HuH-7.5 (cell line): Measurements from ENCODE around the gene NDUFC1.
A peak's percentile ranks its signal among the peaks of the same experiment; 100 is the strongest.
"Not testable (repeated sequence)": the region's sequence is repeated elsewhere in the genome, so short reads cannot be mapped to it uniquely, and the experiment has no call there.

Experiments
- DNase-seq: peaks from one replicate; pipeline ENCODE4 v3.0.0; 2011; ENCODE audit warnings: low spot score

NDUFC1 gene

DNA sequence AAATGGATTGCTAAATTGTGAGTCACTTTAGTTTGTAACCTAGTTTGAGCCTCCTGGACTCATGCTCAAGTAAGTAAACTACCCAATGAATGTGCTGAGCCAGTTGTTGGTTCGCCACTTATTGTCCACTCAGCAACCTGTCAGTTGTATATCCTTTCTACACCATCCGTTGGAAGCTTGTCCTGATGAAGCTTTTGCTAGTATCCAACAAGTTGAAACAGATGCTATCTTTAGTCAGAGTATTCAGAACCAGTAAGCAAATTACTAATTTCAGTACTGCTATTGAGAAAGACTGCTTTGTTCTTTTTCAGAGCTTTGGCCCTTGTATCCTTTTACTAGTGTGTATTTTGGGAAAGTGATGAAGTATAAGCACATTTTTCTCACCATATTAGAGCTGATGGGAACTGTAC, 5.3 kb downstream of the NDUFC1 start:
- no peak for DNase-seq

DNA sequence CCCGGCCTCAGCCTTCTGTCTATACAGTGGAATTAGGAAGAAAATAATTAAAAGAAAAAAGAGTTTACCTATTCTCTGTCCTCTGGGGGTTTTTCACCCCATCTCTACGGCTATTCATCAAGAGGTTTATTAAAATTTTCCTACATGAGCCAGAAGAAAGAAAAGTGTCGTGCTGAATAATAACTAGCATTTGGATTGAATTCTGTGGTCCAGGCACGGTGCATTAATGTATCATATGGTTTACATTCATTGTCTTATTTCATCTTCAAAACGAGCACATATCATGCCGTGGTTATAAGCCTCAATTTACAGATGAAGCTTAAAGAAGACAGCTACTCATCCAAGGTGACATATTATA, 6.4 kb downstream of the NDUFC1 start:
- DNase-seq = no peak

DNA sequence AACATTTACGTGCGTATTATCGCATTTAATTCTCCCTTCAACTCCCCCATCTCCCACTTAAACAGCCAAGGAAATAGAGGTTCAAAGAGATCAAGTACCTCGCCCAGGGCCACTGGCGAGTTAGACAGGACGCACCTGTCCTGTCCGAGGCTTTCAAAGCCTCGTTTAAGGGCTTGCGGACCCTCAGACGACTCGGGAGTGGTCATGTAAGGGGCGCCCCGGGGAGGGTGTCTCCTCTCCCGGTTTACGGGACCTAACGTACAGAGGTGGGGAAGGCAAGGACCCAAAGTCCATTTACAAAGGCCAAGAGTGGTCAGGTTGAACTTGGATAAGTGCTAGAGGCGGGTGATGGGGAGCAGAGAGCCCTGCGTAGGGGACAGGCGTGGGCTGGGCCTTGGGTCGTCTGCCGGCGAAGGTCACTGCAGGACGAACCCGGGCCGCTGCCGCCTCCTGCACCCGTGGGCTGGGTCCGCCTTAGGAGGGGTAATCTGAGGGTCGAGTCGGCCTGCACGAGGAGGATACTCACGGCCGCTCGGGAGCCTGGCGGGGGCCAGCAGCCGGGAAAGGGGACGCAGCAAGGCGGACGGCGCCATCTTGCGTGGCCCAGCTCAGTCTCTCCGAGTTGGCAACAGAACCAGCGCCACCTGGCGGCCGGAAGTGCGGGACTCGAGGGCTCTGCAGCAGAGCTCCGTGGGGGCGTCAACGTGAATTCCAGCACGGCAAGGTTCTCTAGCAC, 6.9 kb downstream of the NDUFC1 start:
- DNase-seq = peak; percentile 76

DNA sequence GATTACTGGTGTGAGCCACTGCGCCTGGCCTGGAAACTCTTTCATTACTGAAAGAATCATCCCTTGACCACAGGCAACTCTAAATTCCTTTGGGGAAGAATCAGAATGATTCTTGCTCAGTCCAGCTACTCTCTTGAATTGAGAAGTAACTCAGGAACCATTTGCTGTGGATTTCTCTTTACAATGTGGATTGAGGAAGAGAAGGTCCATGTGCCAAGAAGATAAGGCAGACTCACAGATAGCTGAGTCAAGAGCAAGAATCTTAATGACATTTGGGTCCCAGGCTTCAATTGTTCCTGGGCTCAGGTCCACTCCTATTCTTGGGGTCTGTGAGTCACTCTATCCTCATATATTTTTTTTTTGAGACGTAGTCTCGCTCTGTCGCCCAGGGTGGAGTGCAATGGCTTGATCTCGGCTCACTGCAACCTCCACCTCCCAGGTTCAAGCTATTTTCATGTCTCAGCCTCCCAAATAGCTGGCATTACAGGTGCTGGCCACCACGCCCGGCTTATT, 16.0 kb downstream of the NDUFC1 start:
- DNase-seq = no peak

DNA sequence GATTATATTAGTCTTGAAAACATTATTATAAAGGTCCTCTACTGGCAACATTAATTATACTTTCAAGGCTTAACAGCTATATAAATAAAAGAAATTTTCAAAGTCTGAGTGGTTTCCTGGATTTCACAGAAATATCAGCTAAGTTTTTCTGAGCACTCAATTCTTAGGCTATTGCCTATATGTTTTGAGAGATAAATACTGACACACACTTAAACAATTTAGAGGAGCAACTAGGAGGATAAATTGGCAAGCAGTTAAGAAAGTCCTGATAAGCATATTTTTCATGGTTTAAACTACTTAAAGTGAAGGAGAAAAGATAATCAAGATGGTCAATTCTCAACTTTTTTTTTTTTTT, 19.6 kb downstream of the NDUFC1 start:
- DNase-seq = no peak

DNA sequence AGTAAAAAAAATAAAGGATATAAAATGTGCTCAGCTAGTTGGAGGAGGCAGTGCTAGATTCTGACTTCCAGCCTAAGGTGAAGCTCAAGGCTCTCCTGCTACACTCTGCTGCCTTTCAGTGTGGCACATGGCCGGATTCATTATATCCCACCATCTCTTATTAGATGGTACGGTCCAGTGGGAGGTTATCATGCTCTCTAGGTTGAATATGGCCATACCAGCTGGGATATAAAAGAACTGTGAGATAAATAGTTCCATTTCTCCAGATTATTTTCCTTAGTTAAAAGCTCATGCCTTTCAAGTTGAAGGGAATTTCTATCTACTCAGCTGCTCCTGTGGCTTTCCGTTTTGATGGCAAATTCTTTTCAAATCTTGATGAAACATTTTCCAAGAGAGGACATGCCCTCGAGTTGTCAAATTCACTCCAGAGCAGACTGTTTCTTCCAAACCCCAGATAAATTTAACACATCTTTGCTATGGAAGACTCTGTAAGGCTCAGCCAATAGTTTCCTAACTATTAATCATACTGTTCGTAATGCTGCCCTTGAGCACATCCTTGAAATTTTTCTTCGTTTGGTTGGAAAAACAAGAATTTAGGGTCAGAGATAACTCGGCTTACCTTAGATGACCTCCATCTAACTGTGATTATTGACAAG, 20.1 kb downstream of the NDUFC1 start:
- no peak for DNase-seq

DNA sequence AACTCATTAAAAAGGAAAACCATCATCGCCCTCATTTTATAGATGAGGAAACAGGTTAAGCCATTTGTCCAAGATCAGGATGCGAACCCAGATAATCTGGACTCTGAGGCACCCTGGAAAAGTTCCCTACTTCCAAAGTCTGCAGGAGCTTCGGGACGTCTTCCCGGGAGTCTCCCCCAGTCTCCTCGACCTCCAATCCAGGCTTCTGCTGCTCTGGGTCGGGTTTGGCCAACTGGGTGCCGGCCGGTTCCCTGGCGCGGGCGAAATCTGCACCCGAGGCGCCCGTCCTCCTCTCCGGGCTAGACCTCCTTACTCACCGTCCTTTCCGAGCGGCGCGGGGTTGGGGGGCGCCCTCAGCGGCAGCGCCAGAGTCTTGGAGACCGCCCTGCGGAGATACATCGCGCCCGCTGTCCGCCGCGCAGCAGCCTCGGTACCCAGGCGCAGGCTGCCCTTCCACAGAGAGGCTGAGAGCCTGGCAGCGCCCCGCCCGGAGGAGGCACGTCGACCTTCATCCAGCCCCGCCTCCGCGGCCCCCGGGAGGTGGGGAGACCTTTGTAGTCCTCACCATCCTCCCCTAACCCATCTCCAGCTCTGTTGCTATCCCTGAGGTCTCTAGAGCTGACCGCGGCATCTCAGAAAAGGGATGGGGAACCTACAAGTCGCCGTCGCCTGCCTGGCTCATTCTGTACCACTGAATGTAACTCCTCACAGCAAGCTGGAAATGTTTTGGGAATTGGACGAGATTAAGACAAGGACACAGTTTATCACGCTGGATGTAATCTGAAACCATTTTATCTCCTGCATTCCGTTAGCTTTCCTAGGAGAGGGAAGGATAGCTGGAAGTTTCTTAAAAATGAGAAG, 22.3 kb downstream of the NDUFC1 start, which contains the start of gene MGARP:
Gene MGARP (minus strand): TSS at position 466 of the 861 bp plus-strand sequence. CDS start 67 bp downstream, at position 399.
- DNase-seq = no peak

DNA sequence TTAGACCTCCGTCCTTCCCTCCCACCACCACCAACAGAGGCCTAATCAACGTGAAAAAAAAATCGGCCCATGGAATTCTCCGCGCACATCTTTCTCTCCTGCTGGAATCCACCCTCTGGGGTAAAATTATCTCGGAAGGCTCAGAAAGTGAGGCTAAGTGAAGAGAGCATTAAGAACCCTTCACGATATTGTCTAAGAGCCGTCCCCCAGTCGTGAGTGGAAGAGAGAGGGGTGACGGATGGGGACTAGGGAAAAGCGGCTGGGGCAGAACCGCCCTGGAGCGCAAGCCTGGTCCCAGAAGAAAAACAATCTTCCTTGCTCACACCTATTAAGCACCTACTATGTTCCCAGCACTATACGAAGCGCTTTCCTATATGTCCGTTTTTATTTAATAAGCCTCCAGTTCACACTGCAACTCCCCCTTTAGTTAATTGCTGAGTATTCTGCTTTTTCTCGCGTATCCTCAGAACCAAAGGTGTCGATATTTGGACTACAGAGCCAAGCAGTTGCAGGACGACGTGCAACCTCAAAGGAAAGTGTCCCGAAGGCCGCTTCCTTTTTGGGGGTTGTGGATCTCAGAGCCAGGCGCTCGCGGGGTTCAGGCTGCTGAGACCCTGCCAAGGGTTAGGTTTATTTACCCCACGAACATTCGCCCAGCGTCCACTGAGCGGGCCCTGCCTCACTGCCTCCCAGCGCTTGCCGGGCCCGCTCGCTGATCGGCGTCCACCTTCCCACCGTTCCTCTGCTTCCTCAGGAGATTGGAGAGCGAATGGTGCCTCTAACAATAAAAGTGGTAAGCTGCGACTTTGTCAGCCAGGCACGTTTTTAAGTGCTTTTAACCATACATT, 23.1 kb downstream of the NDUFC1 start:
- DNase-seq = peak; percentile 21

DNA sequence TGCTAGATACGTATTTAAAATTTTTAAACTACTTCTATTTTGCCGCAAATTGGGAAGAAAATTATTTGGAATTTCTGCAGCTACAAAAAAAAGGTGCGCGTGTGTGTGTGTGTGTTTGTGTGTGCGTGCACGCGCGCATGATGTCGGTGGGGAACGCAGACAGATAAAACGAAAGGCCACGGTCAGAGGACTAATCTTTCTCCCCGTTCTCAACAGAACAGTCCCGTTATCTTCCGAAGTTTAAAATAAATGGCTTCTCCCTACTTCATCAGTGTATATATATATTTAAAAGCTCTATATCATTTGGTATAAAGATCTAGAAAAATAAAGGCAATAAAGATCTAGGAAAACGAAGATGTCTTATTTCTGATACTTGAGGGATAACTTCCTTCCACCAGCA, 23.8 kb downstream of the NDUFC1 start:
- no peak for DNase-seq

DNA sequence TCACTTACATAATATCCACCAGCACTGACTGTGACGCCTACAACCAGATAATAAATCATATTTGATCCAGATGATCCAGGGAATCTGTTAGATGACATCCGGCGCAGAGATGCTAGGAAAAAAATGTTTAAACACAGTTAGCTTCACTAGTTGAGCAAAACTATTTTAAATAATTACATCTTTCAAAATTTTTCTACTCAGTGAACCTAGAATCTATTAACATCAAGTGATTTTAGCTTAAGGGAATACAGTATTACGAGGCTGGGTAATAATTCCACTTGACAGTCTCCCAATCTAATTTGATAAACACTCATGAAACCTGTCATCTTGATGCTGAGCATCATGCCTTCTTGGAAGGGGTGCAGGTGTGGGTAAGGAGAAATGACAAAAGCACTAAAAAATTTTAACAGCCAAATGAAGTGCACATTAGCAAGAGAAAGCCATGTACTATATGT, 27.0 kb downstream of the NDUFC1 start:
- DNase-seq = no peak

DNA sequence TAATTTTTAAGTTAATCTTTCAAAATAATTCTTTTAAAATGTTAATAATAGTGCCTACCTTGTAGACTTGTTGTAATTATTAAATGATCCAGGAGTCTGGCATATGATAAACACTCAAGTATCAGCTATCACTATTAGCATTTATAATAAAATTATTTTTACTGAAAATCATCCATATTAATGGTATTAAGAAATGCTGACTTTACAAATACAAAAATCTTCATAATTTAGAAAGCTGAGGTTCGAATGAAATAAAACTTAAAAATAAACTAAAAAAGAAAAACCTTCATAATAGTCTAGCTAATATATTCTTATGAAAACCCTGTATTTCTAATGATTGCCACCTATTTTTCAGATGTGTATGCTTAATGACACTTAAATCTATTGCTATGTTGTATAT, 27.5 kb downstream of the NDUFC1 start:
- DNase-seq = no peak

DNA sequence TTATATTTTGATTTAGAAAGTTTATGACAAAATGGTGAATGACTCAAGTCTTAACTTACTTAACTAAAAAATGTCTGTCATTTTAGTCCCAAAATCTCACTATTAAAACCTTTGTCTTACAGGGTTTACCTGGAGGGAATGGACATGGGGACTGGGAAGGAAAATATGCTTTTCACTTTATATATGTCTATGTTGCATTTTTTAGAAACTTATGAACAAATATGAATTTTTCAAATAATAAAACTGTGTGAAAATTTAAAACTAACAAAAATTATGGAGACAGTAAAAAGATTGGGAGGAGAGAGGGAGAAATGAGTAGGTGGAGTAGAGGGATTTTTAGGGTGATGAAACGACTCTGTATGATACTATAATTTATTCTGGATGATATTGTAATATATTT, 28.4 kb downstream of the NDUFC1 start:
- DNase-seq = no peak

DNA sequence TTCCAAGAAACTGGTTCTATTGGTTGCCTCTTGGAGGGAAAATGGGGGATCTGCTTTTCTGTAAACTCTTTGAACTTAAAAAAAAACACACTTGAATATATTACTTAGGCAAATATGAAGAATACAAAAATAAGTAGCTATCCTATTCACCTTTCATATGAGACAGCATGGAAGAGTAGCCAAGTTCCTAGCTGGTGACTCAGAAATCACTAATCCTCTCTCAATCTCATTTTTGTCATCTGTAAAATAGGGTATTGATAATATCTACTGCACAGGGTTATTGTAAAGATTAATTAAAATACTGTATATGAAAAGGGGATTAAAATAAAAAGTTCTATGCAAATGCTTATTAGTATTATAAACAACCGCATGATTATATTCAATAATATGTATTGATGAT, 35.0 kb downstream of the NDUFC1 start:
- DNase-seq = no peak

DNA sequence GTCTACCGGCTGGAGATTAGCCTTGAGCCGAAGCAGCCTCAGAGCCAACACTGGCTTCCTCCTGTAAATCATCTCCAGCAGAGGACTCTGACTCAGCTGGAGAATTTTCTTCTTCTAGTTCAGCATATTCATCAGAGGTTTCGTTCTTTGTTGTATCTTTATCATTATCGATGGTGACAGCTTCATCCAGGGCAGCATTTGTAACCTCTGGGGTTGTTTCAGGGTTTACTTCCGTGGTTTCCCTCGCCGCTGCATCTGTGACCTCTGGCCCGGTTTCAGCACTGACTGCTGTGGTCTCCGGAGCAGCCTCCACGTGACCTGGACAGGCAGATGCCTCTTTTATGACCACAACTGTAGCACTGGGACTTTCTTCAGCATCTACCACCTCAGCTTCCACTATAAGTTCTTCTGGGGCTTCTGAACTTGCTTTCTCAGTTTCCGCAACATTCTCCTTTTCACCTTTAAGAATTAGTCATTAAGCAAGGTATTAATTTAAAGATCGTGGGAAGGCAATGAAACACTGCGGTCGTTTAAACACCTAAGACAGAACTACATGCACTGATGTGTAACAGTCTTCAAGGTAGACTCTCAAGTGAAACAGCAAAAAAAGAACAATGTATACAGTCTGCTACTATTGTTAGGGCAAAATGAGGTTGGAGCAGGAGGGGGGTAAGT, 35.6 kb downstream of the NDUFC1 start:
- DNase-seq = peak; percentile 58

DNA sequence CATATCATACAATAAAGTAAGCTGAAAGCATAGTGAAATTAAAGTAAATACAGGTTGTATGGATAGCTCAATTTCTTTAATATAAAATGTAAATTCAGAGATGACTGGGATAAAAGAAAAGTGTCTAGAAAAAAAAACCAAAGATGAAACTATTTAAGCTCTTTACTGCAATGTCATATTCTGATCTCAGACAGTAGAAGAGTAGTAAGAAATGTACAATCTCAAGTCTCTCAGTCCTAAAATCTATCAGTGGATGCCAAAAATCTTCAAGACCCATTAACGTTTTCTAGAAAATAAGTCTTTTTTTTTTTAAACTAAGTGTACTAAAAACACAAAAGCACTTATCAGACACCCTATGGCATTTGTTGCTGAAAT, 36.1 kb downstream of the NDUFC1 start:
- no peak for DNase-seq

DNA sequence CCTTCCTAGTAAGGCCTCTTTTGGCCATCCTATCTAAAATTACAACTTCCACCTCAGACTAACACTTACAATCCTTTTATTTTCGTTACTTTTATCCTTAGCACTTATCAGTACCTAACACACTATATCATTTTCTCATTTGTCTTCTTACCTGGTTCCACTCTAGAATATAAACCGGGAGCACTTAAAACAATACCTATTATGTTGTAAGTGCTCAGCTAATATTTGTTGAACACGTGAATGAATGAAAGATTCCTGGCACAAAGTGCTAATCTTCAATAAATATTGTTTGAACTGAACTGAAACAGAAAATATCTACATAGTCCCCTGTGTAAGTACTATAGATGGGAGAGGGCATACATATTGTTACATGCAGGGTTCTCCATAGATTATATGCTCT, 36.6 kb downstream of the NDUFC1 start:
- no peak for DNase-seq

DNA sequence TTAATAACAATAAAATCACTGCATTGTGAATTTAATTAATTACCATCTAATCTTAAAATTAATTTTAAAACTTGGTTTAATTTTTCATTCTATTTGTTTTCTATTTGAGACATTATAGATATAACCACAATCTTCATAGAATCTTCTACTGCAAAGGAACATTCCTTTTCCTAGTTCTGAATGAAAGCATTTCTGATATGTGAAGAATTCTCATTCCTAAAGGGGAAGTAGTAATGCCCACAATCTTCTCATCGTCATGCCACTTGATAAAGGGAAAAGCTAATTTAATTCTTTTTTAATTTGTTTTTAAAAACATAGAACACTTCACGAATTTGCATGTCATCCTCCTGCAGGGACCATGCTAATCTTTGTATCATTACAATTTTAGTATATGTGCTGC, 45.9 kb downstream of the NDUFC1 start:
- DNase-seq = no peak

DNA sequence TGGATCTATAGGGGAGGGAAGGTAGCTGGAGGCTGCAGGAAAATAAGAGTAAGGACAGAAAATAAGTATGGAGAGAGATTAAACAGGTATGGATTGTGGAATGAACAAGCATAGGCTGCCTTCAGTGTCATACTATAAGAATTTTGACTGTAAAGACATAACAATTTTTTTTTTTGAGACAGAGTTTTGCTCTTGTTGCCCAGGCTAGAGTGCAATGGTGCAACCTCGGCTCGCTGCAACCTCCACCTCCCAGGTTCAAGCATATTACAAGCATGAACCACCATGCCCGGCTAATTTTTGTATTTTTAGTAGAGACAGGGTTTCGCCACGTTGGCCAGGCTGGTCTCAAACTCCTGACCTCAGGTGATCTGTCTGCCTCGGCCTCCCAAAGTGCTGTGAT, 46.7 kb downstream of the NDUFC1 start:
- not testable (repeated sequence) for DNase-seq

DNA sequence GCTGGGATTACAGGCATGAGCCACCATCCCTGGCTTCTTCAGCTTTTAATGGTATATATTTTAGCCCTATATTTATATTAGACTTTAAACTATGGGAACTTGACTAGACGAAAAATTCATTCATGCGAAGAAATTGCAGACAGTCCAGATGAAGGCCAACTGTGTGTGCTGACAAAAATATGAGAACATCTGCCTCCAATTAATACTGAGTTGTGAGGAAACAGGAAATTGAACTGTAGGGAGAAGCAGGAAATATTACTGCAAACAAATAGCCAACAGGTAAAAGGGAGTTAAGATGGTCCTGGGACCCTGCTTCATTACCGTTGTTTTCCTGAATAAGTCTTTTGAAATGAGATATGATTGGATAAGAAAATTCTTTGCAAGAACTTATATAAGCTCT, 48.6 kb downstream of the NDUFC1 start:
- no peak for DNase-seq

DNA sequence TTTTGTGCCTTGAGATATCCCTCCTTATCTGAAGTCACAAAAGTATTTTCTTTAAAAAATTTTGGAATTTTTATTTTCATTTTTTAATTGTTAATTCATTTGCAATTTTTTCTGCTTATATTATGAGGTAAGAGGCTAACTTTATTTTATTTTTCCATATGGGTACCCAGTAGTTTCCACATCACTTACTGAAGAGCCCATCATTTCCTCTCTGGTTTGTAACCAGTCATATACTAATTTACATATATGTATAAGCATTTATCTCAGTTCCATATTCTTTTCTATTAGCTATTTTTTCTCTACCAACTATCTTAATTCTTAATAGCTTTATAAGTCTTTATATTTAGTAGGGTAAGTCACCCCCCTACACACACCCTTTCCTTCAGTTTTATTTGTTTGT, 49.2 kb downstream of the NDUFC1 start:
- DNase-seq = no peak

DNA sequence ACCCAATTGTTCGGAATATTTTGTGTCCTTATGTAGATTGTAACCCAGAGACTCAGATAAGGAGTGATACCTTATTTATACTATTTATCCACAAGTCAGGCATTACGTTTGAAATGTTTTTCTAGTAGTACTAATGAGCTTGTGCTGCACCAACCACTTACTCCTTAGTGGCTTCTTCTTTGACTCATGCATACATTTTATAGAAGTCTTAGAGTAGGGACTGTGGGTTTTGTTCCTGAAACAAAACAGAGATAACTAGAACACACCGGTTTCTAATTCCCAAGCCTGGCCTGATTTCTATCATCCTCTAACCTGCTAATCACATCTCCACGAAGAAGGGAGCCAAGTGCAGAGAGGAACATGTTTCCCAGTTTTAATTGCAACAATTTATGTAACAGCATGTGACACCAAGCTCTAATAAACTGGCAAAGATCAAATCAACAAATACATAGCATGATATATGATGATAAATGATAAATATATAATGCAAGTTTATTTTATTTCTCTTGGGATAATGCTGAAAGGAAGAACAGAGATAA, 54.5 kb downstream of the NDUFC1 start:
- no peak for DNase-seq
